ENCODE measurements around the gene MAP3K1.
A peak's percentile ranks its signal among the peaks of the same experiment; 100 is the strongest.
"Not testable (repeated sequence)": the region's sequence is repeated elsewhere in the genome, so short reads cannot be mapped to it uniquely, and the experiment has no call there.

MAP3K1 gene

DNA sequence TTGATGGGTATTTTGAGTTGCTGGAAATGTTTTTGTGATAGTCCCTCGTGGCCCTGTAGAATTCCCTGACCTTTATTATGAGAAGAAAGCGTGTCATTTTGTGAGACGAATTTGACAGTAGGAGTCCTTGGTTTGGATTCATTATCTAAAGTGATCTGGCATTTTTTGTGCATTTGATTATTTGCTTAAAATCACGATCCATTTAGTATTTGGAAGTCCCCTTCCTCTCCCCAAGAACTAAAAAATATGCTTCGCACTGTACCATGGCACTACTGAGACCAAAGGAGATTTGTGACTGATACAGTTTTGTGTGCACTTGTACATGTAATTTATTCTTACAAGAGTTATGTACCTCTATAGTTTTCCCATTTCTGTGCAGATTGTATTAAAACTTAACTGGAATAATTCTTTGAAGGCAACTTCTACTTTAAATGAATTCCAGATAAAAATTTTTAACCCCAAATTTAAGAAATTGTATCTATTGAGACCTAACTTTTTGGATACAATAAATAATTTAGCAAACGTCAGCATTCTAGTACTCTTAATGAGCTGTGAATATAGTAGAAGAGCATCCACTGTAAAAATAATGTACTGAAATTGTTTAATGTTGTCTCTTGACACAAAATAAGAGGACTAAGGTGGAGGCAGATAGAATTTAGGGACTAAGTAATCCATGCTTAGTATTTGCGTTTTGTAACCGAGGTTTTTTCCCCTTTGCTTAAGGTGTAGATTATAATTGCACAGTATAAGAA, 2.1 kb downstream of the MAP3K1 start:
- DNase-seq, result no peak

DNA sequence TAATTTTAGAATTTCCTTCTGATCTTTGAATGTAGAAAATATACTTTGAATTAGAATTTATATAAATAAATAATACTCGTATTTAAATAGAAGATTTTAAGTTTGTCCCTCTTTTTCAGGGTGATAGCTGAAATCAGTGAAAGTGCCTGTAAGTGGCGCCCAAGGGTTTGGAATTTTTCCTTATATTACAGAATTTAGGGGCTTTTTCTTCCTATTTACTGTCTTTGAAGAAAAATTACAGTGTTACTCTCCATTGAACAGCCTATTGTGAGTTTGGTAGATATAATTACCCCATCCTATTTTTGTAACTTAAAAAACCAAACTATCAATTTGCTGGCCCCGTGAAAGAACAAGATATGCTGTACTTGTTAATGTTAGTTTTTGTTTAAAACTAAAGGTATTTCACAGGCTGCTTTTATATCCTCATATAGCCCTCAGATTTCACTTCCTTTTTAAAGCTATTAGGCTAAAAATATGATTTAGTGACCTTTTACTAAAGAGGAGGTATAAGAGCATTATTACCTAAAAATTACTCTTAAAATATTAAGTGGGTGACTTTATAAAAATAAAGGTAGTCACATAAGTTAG, 3.2 kb downstream of the MAP3K1 start:
- no peak for DNase-seq

DNA sequence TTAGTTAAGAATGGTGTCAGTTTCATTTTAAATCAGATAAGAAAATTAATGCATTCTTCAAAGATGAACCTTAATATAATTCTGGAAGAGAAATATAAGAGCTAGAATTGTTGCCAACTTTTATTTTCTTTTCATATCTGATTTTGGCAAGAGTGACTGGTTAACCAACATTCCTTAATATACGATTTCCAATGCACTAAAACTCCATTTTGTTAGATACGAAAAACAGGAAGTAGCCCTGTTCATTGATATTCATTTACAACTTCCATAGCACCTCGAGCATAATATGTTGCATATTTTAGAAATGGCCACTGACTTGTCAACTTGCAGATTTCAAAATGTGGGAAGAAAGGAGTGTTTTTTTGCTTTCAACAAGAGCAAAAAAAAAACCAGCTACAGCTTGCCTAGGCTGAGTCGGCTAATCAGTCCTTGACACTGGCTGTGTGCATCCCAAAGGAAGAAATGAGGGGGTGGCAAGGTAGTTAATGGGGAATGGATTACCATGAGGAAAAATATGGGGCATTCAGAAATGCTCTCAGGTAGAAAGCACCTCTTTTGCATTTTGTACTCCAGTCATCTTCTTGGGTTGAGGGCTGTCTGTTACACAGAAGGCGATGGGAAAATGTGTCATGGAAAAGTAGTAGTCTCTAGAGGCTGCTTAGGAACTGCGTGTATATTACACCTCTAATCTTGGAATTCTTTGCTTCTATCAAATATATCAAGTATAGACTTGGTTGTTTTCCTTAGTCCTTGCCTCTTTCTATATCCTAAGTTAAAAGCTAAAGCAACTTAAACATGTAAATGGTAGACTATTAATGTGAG, 3.9 kb downstream of the MAP3K1 start:
- DNase-seq, result no peak

DNA sequence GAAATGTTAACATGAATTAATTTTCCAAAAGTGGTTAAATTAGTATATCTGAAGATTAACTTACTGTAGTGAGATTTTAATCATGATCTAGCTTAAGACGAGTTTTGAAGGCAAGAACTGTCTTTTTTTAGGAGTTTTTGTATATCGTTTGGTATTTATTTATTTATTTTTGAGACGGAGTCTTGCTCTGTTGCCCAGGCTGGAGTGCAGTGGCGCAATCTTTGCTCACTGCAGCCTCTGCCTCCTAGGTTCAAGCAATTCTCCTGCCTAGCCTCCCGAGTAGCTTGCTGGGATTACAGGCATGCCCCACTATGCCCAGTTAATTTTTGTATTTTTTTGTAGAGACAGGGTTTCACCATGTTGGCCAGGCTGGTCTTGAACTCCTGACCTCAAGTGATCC, 6.5 kb downstream of the MAP3K1 start:
- DNase-seq, result not testable (repeated sequence)

DNA sequence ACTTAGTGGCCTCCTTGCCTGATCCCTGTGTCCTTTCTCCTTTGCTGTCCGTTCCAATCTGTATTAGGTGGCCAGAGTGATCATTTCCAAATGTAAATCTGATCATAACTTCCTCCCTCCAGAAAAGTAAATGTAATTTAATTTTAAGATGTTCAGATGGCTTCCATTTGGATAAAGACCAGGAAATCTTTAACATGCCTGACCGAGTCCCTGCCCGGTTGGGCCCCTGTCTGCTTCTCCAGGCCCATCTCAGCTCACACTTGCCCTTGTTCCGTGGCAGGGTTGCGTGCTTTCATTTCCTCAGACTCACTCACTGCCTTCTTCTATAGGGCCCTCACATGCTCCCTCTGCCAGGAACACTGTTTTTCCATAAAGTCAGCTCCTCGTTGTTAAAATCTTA, 7.6 kb downstream of the MAP3K1 start:
- no peak for DNase-seq

DNA sequence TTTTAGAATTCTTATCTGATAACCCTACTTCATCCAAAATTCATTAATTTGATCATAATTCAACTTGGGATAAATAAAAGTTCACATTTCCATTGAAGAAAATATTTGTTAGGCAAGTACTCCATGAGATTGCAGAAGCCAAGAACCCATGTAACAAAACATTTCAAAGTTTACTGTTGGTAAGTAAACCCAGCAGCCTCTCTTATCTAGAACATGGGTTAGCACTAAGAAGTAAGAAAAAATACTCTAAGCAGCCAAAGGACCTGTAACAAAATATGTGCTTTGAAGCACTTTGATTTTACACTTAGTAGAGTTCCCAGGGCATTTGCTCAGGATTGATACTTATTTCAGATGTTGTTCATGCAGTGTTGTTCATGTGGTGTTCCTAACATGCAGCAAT, 8.7 kb downstream of the MAP3K1 start:
- DNase-seq, result no peak

DNA sequence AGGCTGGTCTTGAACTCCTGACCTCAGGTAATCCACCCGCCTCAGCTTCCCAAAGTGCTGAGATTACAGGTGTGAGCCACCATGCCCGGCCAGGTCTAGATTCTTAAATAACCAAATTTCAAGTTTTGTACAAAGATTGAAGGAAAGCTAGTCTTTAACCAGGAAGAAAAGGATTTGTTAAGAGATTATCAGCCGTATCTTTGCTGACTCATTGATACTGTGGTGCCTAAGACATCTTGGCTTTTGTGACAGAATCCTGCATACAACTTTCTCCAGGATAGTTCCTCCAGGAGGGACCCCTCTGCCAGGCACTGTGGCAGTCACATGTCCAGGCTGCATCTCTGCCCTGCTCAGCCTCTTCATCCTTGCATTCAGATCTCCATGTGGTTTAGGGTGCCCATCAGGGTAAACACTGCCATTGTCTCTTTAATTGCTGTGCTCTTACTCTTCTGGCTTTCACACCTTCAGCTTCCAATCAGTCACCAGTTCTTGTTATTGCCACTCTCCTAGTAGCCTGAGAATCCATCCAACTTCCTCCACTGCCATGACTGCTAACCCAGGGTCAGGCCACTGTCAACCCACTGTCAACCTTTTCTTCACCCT, 10.0 kb downstream of the MAP3K1 start:
- DNase-seq, result no peak

DNA sequence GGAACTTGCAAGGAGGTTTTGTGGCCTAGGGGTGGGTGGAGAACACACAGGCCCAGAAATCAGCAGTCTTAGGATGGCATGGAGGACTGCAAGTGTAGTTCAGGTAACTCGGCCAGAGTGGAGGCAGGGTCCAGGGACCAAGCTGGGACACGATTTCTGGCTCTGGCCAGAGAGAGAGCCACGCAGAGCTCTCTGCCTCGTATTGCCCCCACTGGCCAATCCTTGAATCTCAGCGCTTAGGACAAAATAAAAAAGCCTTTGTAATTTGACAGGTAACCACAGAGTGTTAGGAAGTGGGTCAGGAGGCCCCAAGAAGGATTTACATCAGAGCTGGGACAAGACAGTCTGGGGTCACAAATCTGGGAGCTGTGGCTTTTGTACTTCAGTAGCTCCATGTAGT, 11.7 kb downstream of the MAP3K1 start:
- no peak for DNase-seq

DNA sequence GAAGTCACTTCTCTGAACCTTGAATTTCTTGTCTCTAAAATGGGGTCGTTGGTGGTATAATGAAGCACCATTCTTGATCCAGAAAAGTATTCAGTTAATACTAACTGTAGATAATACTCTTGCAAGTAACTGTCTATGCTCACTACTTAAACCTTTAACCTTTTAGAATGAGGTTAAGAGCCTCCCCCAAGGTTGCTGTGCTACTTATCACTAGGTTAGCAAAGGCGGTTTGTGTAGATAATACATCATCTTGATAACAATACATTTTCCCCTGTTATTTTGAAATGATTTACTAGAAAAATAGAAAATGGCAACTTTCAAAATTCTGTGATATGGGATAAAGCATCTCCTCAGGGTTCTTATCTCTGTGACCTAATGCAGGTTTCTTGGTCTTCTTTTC, 12.6 kb downstream of the MAP3K1 start:
- no peak for DNase-seq

DNA sequence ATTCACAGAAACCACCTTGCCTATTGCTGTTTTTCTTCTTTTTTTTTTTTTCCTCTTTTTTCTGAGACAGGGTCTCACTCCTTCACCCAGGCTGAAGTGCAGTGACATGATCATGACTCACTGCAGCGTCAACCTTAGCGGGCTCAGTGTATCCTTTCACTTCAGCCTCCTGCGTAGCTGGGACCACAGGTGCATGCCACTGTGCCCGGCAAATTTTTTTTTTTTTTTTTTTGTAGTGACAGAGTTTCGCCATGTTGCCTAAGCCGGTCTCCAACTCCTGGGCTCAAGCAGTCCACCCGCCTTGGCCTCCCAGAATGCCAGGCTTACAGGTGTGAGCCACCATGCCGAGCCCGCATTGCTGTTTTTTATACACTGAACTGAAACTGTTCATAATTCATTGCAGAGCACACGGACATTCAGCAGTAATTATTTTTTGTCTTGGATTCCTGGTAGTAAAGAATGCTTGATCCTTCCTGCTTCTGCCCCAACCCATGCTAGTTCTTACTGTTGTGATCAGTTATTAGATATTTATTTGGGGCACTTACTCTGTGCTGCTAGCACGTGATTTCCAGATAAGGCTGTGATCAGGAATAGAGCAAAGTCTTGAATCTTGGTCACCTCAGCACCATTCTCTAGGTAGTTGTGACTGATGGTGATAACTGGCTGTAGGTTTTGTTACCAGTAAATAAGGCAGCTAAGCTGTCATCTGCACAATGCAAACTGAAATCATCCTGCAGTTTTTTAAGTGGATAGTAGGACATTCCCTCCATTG, 14.0 kb downstream of the MAP3K1 start:
- no peak for DNase-seq

DNA sequence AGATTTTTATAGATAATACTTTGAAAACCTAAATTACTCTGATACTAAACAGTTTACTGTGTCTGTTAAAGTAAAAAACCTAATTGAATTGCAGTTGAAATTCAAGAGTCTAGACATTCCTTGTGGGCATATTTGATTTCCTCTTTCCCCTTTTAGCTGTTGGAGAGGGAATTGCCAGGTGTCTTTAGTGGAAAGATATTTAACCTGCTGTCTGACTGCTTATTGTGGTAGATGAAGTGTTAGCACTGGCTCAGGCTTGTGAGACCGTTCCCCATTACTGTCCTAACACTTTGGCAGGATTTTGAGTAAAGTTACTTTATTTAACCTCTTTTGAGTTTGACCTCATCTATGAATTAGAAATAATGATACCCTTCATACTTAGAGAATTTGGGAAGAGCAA, 16.4 kb downstream of the MAP3K1 start:
- DNase-seq, result no peak

DNA sequence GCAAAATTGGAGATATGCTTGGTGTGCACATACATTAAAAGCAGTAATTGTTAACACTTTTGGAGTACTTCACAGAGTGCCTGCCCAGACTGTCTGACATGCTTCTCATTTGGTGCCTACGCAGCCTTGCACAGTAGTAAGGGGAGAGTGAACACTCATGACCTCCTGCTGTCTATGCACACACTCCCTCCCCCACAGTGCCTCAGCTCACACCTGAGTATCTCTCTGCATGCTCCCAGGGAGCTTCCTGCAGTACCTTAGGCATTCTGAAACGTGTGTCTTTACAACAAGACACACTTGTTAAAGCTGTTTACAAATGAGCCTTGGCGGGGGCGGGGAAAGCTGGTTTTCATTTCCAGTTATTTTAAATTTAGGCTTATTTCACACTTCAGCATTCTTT, 18.0 kb downstream of the MAP3K1 start:
- no peak for DNase-seq

DNA sequence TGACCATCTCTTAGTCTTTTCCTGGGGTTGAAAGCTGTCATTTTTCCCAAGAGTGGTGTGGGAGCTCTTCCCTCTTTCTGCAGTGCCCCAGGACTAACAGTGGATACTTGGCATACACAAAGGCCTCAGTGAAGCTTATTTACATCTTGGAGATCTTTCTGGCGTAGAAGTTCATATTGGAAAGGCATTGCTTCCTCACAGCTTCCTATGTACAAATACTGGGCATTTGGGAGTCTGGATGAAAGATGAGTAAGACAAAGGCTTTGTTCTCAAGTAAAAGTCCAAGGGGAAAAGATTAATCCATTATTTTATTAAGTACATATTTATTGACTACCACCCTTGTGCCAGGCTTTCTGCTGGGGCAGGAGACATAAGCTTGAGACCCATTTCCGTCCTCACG, 22.0 kb downstream of the MAP3K1 start:
- DNase-seq, result no peak

DNA sequence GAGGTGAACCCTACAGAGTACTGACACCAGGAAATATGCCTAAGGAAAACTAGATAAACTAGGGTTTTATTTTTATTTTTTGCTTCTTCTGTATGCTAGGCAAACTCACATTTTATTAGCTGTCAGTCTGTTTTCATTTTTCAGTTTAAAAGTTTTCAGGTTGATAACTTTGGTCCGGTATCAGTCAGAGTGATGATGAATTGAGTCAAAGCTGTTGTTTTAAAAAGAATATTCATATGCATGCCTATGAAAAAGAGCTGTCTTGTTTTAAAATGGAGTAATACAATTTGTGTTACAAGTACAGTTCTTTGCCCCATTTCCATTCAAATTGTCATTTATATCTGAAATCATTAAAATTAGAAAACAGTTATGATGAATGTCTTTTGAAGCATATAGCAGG, 22.6 kb downstream of the MAP3K1 start:
- DNase-seq, result no peak

DNA sequence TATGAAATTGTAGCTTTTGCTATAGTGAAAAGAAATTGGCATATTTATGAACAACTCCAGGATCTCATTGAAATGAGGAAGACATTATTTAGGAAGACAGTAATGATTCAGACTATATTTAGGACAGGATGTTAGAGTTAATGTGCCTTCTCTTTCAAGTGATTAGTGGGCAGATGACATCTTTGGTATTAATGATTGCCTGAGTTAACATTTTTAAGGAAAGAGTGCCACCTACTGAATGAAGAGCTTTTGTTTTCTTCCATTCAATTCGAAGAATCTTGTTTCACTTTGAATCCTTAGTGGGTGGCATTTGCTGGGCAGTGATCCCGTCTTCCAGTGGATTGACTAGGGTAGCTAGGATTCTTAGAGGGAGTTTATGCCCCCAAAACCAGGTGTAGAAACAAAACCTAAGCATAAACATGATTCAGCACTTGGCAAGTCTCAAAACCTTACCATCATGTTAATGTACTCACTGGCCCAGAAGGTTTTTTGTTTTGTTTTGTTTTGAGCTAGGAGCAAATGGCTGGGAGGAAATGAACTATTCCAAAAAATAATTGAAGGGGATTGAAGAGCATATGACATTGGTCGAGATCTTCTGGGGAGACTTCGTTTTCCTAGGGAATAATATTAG, 23.2 kb downstream of the MAP3K1 start:
- peak; percentile 56 for DNase-seq

DNA sequence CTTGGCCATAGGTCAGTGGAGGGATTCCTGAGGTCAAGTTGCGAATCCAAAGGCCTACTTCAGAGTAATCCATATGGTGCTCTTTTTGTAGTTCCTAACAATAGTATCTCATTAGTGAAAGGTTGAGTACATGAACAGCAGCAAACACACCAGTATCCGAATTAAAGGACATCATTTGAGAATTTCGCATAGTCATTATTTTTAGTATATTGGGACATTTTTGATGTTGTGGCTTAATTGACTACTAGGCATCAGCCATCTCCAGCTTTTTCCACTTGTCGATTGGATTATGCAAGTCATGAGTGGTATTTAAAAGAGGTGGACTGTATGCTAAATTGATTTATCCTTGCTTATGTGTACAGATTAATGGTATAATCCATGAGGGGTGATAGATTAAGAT, 23.7 kb downstream of the MAP3K1 start:
- DNase-seq, result no peak

DNA sequence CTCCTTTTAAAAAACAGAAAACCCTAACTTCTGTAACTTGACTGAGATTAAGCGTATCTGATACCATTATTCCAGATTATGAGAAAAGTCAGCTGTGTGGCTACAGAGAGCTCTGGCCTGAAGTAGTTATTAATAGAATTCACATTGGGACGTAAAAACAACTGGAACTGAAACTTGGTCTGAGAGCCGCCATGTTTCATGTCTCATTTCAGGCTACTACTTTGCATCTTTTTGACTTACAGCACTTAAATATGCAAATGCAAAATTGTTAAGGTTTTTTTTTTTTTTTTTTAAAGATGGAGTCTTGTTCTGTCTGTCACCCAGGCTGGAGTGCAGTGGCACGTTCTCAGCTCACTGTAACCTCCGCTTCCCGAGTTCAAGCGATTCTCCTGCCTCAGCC, 25.2 kb downstream of the MAP3K1 start:
- DNase-seq, result no peak

DNA sequence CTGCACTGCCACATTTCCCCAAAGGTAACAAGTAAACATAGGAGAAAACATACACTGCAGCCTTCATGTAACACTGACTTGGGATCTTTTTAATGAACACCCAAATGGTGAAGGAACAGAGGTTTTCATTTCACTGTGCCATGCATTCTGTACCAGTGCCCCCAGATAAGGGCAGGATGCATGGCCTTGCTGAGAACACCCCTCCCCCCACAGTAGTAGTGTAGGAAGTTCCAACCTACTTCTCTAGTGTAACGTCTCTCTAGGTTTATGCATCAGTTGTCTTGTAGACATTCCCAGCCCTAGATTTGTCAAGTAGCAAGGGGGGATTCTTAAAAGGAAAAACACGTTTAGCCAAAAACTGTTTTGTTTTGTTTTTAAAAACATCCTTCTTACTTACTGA, 29.9 kb downstream of the MAP3K1 start:
- no peak for DNase-seq

DNA sequence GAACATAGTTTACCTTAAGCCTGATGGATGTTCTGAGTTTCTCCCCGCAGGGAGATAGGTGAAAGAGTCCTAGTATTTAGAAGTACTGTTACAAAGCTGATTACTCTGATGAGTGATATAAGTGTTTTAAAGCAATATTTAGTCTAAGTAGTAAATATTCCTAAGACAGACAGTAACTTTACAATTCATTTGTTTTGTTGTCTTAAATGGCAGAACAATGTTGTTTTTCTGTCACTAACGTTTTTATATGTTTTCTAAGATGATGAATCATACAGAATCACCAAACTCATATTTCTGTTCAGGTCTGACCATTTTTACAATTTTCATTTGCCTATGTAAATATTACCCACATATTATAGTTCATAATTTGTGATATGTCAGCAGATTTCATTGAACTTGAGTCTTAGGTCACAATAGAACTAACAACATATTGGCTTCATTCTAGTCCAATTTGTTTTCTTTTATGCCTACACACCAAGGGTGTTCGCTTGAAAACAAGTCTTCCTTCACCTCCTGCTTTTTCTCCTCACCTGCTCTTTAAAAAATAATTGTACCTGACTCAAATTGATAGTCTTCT, 30.6 kb downstream of the MAP3K1 start:
- DNase-seq, result no peak

DNA sequence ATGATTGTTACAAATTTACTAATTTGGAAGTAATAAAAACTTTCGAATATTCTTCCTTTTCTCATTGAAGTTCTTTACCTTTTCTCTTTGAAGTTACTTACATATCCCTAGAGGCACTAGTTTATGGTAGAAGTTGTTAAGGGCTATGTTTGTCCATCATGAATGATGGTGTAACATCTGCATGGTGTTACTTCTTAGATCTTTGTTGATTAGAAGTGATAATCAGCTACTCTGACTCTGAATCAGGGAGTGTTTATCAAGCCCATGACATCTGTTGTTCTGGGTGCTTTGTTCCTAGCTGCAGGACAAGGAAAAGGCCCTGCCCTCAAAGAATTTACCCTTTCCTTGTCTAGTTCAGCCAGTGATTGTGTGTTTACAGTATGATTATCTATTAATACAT, 32.9 kb downstream of the MAP3K1 start:
- DNase-seq, result no peak

DNA sequence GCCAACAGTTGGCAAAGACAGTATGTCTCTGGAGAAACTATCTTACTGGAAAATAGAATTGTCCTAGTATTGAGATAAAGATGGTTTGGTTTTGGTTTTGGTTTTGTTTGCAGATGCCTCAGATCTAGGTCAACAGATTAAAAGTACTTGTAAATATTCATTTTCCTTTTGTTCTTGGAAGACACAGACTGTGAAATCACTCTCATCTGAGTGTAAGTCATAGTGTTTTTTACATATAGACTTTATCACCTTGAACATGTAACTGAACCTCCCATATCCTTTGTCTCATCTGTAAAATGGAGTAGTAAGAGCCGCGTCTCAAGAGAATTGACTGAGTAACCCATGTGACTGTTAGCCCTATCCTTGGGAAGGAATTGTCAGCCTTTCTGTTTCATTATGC, 34.3 kb downstream of the MAP3K1 start:
- no peak for DNase-seq

DNA sequence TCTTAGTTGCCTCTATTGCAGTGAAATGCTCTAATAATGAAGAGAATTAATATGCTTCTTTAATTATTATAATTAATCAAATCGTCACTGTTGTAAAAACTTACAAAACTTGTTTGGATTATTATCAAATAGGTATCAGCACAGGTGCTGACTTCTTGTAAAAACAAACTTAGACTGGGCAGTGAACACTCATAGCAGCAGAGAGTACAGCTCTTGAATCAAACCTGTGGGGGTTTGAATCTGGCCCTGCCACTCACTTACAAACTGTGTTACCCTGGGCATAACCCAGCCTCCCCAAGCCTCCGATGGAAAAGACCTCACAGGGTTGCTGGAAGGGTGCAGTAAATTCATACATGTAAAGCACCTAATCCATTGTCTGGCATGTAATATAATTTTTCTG, 35.1 kb downstream of the MAP3K1 start:
- no peak for DNase-seq

All from NCI-H524 treated with DMSO at 0.1 percent for 48 hours (cell line).